DMS114 treated with DMSO at 0.1 percent for 48 hours (cell line): ENCODE results near the gene TXNDC12.

Experiments used
- DNase-seq: peaks from one replicate; lab custom pipeline; 2025; ENCODE audit not compliant: unreplicated experiment; lab: John Stamatoyannopoulos, UW

The TXNDC12 gene

DNA sequence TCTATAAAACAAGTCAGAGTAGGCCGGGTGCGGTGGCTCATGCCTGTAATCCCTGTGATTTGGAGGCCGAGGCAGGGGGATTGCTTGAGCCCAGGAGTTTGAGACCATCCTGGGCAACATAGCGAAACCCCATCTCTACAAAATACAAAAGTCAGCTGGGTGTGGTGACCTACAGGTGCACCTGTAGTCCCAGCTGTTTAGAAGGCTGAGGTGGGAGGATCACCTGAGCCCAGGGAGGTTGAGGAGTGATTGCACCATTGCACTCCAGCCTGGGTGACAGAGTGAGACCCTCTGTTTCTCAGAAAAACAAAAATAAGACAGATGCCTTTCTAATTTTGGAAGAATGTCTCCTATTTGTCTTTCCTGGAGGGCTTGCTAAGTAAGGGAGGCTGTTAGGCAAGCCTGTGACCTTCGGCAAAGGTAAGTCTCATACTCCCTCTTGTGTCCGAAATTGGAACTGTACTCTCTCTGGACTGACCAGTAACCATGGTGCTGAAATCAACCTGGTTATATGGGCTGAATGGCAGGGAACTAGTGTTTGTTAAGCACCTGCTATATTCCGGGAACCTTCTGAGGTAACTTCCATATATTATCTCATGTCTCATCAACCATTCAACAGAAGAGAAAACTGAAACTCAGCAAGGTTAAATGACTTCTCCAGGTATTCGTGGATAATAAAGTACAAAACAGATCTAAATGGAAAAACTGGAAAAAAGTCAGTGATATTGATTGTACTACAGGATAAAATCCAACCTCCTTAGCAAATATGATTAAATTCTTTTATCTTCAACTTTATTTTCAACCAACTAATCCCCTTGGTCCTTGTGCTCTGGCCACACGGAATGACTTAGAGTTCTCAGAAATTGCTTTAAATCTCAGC, 52.7 kb downstream of the TXNDC12 start:
- DNase-seq: peak; percentile 82

DNA sequence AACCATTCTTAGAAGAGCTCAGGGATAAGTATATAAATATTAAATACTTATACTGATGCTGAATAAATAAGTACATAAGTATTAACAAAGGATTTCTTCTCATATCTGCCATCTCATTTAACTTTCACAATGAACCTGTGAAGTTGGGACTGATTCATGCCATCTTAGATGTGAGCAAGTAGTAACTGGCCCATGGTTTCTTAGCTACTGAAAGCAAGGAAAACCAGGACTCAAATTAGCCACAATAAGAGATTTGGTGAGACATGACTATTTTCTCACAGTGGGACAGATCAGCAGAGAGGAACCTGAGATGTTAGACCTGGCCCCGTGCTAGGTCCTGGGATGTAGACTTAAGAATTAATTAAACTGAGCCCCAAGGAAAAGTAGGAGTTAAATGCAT, 56.3 kb downstream of the TXNDC12 start:
- DNase-seq: no peak

DNA sequence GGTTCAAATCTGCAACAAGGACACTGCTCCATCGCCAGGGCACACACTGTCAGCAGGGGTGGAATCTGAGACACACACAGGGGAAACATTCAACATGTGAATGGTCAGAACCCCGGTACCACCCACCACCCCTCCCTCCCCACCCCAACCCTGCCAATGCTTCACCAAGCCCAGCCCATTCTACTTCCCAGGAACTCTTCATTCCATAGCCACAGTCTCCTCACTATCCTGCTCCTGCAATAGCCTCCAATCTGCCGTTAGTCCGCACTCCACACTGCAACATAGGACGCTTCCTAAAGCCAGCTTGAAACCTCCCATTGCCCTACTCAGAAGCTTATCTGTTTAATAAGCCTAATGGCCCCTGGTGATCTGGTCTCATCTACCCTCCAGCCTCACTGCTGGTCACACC, 57.0 kb downstream of the TXNDC12 start:
- DNase-seq: no peak

DNA sequence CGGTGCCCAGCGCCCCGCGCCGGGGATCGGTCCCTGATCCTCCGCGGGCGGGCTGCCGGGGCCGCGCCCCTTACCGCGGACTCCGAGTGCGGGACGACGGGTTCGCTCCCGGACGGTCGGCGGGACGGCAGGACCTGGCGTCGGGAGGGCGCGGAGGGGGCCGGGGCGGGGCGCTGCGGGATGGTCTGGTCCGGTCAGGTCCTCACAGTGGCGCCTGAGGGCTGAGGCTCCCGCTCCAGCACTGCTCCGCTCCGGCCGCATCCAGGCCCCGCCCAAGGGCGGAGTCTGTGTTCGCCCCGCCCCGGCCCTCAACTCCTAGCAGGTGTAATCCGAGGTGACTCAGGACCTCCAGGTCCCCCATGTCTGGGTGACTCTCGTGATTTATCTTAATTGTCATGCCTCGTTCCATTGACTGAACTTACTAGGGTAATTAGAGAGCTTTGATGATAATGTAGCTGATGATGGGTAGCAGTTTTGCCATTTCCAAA, 64.5 kb downstream of the TXNDC12 start, which contains the start of gene RAB3B:
RAB3B (minus strand) TSS at position 223 of the 488 bp plus-strand sequence. CDS start 13,583 bp downstream, outside the sequence.
- peak; percentile 18 for DNase-seq

DNA sequence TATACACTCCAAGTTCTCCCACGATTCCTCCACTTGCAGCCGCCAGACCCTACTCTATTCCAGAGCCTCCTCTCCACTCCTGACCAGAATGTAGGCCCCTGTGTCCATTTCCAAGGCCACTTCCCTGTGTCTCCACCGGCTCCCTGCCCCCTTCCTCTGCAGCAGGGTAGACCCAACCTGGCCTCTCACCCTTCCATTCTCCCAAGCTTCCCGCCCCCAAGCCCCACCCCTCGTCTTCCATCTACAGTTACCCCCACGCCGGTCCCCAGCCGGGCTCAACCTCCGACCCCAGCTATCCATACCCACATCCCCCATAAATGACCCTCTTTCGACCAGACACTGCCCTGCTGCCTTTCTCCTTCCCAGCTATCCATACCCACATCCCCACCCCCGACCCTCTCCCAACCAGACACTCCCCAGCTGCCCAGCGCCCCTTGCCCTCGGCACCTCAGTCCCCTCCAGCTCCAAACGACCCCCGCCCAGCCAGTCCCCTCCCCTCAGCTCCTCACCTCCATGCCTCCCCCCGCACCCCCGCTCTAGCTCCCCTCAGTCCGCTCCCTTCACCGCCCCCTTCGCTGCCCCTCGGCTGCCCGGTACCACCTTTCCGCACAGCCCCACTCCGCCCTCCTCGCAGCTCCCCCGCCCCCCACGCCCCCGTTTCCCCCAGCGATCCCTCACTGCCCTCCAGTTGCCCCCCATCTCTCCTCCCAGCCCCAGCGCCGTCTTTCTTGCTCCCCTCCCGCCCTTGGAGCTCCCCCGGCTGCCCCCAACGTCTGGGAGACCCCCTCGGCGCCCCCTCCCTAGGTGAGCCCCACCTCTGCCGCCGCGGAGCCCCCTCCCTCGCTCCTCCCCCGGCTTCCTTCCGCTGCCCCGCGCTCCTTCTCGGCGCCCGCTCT, 65.2 kb downstream of the TXNDC12 start:
- DNase-seq: no peak

DNA sequence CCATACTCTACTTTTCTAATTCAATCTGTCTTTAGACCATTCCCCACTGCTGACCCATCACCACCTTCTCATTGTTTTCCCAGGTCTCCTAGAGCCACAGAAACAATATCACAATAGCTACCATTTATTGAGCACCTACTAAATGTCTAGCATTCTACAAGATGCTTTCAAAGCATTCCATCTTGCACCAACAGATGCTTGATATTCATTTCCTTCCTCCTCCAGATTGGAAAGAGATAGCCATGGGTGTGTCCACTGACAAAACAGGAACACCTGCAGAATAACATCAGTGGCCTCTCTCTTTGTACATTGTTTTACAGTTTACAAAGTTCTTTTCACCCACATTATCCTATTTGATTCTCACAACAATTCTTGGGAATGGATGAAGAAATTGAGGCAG, 66.7 kb downstream of the TXNDC12 start:
- no peak for DNase-seq

DNA sequence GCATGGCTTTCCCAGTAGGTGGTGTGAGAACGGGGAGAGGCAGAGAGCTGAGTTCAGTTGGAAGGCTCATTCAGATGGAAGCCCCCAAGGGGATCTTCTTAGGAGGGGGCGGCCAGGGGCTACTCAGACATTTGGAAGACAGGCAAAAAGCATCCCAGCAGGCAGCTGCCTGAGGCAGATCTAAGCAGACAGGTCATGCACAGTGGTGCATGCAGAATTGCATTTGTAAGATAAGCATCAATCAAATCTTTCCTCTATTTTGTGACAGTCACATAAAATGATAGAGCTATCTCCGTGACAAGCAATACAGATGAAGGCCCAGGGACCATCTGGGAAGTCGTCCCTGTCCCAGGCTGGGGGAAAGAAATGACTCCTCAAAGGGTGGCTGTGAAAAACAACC, 68.3 kb downstream of the TXNDC12 start:
- no peak for DNase-seq

DNA sequence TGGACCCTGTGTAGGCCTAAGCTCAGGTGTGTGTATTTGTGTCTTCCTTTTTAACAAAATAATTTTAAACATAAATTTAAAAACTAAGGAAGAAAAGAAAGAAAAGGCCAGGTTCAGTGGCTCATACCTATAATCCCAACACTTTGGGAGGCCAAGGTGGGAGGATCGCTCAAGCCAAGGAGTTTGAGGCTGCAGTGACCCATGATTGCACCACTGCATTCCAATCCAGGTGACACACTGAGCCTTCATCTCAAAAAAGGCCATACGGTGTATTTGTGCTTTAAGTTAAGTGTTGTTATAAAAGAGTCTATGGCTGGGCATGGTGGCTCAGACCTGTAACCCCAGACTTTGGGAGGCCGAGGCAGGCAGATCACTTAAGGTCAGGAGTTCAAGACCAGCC, 72.8 kb downstream of the TXNDC12 start:
- no peak for DNase-seq

DNA sequence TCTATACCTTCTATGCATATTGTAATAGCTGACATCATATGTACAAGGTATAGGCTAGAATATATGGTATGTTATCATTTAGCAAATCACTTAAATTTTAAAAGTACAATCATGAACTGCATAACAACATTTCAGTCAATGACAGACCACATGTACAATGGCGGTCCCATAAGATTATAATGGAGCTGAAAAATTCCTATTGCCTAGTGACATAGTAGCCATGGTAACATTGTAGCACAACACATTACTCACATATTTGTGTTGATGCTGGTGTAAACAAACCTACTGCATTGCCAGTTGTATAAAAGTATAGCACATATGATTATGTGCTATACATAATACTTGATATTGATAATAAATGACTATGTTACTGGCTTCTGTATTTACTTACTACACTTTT, 73.4 kb downstream of the TXNDC12 start:
- no peak for DNase-seq

DNA sequence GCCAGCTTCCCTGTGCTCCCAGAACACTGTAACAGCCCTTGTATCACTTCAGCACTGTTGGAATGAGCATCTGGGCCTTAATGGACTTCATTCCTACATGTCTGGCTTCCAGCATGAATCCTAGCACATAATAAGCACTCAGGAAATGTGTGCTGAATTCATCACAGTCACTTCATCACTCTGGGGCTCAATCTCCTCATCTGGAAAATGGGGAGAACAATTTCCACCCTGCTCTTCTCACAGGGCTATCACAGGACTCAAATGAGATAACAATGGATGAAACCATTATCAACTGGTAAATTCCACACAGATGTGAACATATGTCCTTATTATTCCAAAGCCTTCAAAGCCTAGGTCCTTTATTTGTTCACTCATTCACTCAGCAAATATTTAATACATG, 76.9 kb downstream of the TXNDC12 start:
- DNase-seq: no peak

DNA sequence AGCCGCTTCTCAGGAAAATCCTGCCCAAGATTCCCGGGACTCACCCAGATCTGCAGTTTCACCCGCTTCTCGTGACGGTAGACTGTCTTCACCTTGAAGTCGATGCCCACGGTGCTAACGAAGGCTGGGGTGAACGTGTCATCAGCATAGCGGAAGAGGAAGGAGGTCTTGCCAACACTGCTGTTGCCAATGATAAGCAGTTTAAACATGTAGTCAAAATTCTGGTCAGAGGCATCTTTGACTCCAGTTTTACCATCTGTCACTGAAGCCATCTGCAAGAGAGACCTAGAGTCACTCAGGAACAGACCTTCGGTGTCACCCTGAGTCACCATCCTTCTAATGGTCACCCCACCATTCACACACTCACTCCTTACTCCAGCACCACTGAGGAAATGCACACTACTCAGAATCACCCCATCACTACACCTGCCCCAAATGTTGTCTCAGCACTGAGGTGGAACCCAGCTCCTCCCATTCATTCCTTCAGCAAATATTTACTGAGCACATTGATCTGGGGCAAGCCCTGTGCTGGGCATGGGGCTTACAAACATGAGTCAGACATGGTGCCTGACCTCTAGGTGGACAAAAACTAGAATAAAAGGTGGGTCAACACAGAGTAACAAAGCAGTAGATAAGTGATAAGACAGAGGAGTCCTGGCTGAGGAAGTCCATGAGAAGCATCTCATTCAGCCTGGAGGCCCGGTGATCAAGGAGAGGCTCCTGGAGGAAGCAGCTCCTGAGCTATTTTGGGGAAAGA, 78.0 kb downstream of the TXNDC12 start:
- no peak for DNase-seq

DNA sequence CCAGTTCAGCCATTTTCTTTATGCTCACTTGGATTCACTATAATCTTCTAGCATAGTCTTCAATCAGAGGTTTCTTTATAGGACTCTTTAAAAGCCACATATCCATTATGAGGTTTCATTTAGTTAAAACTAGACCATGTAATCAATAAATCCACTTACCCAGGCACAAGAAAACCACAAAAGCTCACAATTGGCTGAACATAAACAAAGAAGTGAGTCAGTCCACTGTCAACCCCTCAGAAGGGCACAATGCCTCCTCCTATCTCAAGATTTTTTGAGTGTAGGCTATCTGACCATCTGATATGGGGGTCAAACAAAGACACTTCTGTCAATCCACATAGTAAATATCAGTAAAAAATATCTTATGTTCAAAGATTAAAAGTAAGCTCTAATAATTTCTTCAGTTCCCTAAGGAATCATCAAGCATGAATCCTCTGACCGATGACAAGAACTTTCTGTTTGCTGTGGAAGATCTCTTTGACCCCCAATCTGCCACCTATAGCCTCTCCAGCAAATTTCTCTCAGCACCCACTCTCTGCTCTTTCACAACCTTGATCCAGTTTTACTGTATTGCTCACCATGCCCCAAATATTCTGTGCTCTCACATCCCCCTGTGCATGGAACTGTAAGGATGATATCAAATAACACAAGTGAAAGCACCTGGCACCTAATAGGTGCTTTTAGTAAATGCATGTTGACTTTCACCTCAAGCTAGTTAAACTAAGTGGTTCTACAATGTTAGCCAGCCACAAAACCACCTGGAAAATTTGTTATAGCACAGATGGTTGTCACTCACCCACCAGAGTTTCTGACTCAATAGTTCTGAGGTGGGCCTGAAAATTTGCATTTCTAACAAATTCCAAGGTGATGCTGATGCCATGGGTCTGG, 81.2 kb downstream of the TXNDC12 start:
- DNase-seq: no peak
